ENCODE results near the gene DAD1.
"Not testable (repeated sequence)": the region's sequence is repeated elsewhere in the genome, so short reads cannot be mapped to it uniquely, and the experiment has no call there.

The DAD1 gene

DNA sequence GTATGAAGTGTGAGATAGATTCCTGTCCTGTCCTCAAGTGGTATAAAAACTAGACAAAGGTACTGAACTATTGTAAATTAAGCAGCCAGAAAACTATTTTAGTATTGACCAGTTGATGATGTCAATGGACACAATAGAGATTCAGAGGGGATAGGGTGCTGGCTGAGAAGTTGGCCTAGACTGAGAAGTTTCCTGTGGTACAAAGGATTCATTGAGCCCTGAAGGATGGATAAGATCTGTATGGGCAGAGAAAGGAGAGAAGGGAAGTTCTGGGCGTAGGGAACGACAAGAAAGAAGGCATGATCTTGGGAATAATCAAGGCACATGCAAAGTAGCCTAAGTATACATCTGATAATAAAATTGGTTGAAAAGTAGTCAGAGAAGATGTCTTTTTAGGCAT is 44.6 kb downstream of the DAD1 start:
- Histone ChIP-seq H3K36me3 (ENCODE audit: control insufficient read depth, insufficient read depth, low read length) (peaks cover 17% of the 10 kb centered on the region), H3K4me3 (replicated peaks; ENCODE audit: low read depth, low read length) (no peak overlapping the region), H3K27me3 (replicated peaks; ENCODE audit: control insufficient read depth, insufficient read depth, low read length) (no peaks in the 10 kb centered on the region)
- no peak for TF ChIP-seq CTCF (IDR thresholded peaks at IDR 0.05; ENCODE audit: insufficient read depth, low read length, poor library complexity, severe bottlenecking)
- no peak for DNase-seq (ENCODE audit: extremely low read depth, insufficient read length)

- not testable (repeated sequence) for H3K27me3 ChIP-seq (replicated peaks; ENCODE audit: control insufficient read depth, insufficient read depth, low read length); DNase-seq (ENCODE audit: extremely low read depth, insufficient read length); H3K4me3 ChIP-seq (replicated peaks; ENCODE audit: low read depth, low read length)
- peaks cover 14% of the 10 kb centered on the region for H3K36me3 ChIP-seq (ENCODE audit: control insufficient read depth, insufficient read depth, low read length)
These were observed 45.3 kb downstream of the DAD1 start for GRCh38 chr14:22543570-22544357.

DNA sequence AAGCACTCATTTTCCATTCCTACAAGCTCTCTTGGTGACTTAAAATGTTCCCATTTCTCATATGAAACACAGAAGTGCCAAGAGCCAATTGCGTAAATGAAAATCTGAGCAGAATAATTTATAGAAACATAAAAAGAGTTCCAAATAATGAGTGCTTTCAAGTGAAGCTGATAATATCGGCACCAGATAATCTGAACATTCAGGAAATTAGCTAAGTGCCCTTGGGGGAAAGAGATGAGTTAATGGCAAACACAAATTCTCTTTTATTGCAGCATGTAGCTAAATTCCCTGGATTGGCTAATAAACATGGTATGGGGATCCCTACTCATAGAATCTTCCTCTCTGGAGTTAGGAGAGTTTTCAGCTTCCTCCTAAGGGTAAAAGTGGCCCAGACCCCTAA is 46.7 kb downstream of the DAD1 start:
- Histone ChIP-seq H3K4me3 (replicated peaks; ENCODE audit: low read depth, low read length) (no peak overlapping the region), H3K36me3 (ENCODE audit: control insufficient read depth, insufficient read depth, low read length) (peaks cover 13% of the 10 kb centered on the region), H3K27me3 (replicated peaks; ENCODE audit: control insufficient read depth, insufficient read depth, low read length) (no peaks in the 10 kb centered on the region)
- no peak for DNase-seq (ENCODE audit: extremely low read depth, insufficient read length)
- no peak for TF ChIP-seq CTCF (IDR thresholded peaks at IDR 0.05; ENCODE audit: insufficient read depth, low read length, poor library complexity, severe bottlenecking)

GRCh38 chr14:22541721-22542120 is 47.3 kb downstream of the DAD1 start:
- H3K4me3 ChIP-seq (replicated peaks; ENCODE audit: low read depth, low read length) = no peak overlapping the region
- TF ChIP-seq CTCF (IDR thresholded peaks at IDR 0.05; ENCODE audit: insufficient read depth, low read length, poor library complexity, severe bottlenecking) = no peak
- H3K27me3 ChIP-seq (replicated peaks; ENCODE audit: control insufficient read depth, insufficient read depth, low read length) = no peaks in the 10 kb centered on the region
- peaks cover 10% of the 10 kb centered on the region for H3K36me3 ChIP-seq (ENCODE audit: control insufficient read depth, insufficient read depth, low read length)
- DNase-seq (ENCODE audit: extremely low read depth, insufficient read length) = no peak

- peaks cover 9% of the 10 kb centered on the region for H3K36me3 ChIP-seq (ENCODE audit: control insufficient read depth, insufficient read depth, low read length)
- TF ChIP-seq CTCF (IDR thresholded peaks at IDR 0.05; ENCODE audit: insufficient read depth, low read length, poor library complexity, severe bottlenecking) = no peak
- no peaks in the 10 kb centered on the region for H3K27me3 ChIP-seq (replicated peaks; ENCODE audit: control insufficient read depth, insufficient read depth, low read length)
- H3K4me3 ChIP-seq (replicated peaks; ENCODE audit: low read depth, low read length) = no peak overlapping the region
- DNase-seq (ENCODE audit: extremely low read depth, insufficient read length) = no peak
These were observed 48.1 kb downstream of the DAD1 start for GRCh38 chr14:22540811-22541360.

- H3K36me3 ChIP-seq (ENCODE audit: control insufficient read depth, insufficient read depth, low read length) = peaks cover 7% of the 10 kb centered on the region
These were observed 48.7 kb downstream of the DAD1 start for GRCh38 chr14:22540293-22540692.

More at GRCh38 chr14:22540293-22540692, 48.7 kb downstream of the DAD1 start:
- H3K4me3 ChIP-seq (replicated peaks; ENCODE audit: low read depth, low read length) = no peak overlapping the region
- TF ChIP-seq CTCF (IDR thresholded peaks at IDR 0.05; ENCODE audit: insufficient read depth, low read length, poor library complexity, severe bottlenecking) = no peak
- no peaks in the 10 kb centered on the region for H3K27me3 ChIP-seq (replicated peaks; ENCODE audit: control insufficient read depth, insufficient read depth, low read length)
- no peak for DNase-seq (ENCODE audit: extremely low read depth, insufficient read length)
